CD4-positive, alpha-beta memory T cell (primary cell): Measurements from ENCODE around the gene APOA5. TPM values are rescaled to one million over a fixed set of nuclear protein-coding genes. Genes with fewer than 3 reads are reported as not detected.
"Not testable (repeated sequence)": the region's sequence is repeated elsewhere in the genome, so short reads cannot be mapped to it uniquely, and the experiment has no call there.

Experiments
- CTCF ChIA-PET: fragments of 350-600 bp; sonication (Branson Sonifier 250); formaldehyde crosslinking; loops from one replicate; lab custom pipeline; 2021; ENCODE audit warnings: inconsistent platforms; ENCODE audit not compliant: partially characterized antibody; lab: Charles Lee
- POLR2A ChIA-PET: fragments of 350-600 bp; sonication (Branson Sonifier 250); formaldehyde crosslinking; loops from one replicate; lab custom pipeline; 2021; ENCODE audit not compliant: partially characterized antibody; lab: Charles Lee
- DNase-seq, 5 donors: peaks; one replicate each; pipeline versions ENCODE4 v3.0.0 to v3.0.0-alpha.2; 2020 to 2022; ENCODE audit warnings: mixed read lengths in 1 of 5
- H3K27ac ChIP-seq: one replicate; pipeline ENCODE4 v1.7.0; 2013; ENCODE audit warnings: low read depth, low read length
- H3K27me3 ChIP-seq: 2 replicates; pipeline ENCODE4 v1.7.0; 2013; ENCODE audit warnings: mild to moderate bottlenecking, low read length, moderate library complexity; ENCODE audit not compliant: insufficient read depth
- H3K36me3 ChIP-seq: 2 replicates; pipeline ENCODE4 v1.7.0; 2013; ENCODE audit warnings: mild to moderate bottlenecking, low read length, moderate library complexity; ENCODE audit not compliant: insufficient read depth
- H3K4me1 ChIP-seq: 2 replicates; pipeline ENCODE4 v1.7.0; 2013; ENCODE audit warnings: mild to moderate bottlenecking, low read length, moderate library complexity; ENCODE audit not compliant: insufficient read depth
- H3K4me3 ChIP-seq, 2 donors: one replicate each; pipeline ENCODE4 v1.7.0; 2013; ENCODE audit warnings: low read length in 2 of 2, mild to moderate bottlenecking in 1 of 2
- H3K9me3 ChIP-seq, 2 donors: one replicate each; pipeline ENCODE4 v1.7.0; 2013; ENCODE audit warnings: low read length in 2 of 2, control low read depth in 1 of 2; ENCODE audit not compliant: control insufficient read depth in 1 of 2
- H3K27ac Mint-ChIP-seq, 7 donors: one replicate each; pipeline ENCODE4 v1.8.0; 2020 to 2021; ENCODE audit warnings: mixed read lengths in 7 of 7, mild to moderate bottlenecking in 6 of 7, inconsistent platforms in 3 of 7, moderate library complexity in 3 of 7
- H3K27me3 Mint-ChIP-seq, 2 donors: one replicate each; pipeline ENCODE4 v1.8.0; 2020 to 2021; ENCODE audit warnings: mixed read lengths in 2 of 2
- H3K36me3 Mint-ChIP-seq, 2 donors: one replicate each; pipeline ENCODE4 v1.8.0; 2020 to 2021; ENCODE audit warnings: mixed read lengths in 2 of 2, inconsistent platforms in 1 of 2, mild to moderate bottlenecking in 1 of 2
- H3K4me1 Mint-ChIP-seq, 4 donors: one replicate each; pipeline ENCODE4 v1.8.0; 2020 to 2021; ENCODE audit warnings: mixed read lengths in 4 of 4, mild to moderate bottlenecking in 1 of 4
- H3K4me3 Mint-ChIP-seq, 8 donors: one replicate each; pipeline ENCODE4 v1.8.0; 2020 to 2021; ENCODE audit warnings: mixed read lengths in 8 of 8, mild to moderate bottlenecking in 7 of 8, moderate library complexity in 6 of 8, inconsistent platforms in 3 of 8
- H3K9me3 Mint-ChIP-seq, 8 donors: one replicate each; pipeline ENCODE4 v1.8.0; 2020 to 2021; ENCODE audit warnings: mixed read lengths in 8 of 8, mild to moderate bottlenecking in 5 of 8, inconsistent platforms in 3 of 8, moderate library complexity in 1 of 8
- intact Hi-C: fragments of 100-400 bp; cut with micrococcal nuclease; formaldehyde crosslinking; loops from one replicate; pipeline ENCODE4 v1.15.1; 2023
- polyA plus RNA-seq, 2 donors: library from polyadenylated mRNA; unstranded; fragments of 300-500 nt; fragmentation: Illumina TruSeq; gene quantifications; one replicate each; pipeline ENCODE4 v1.2.3, GENCODE V29; 2021
- total RNA-seq, 2 experiments: library from RNA; stranded (reverse); gene quantifications; one replicate each; pipeline ENCODE4 v1.2.3, GENCODE V29; 2021

APOA5 gene
- total and polyA plus RNA-seq, 4 experiments from 2014 or later = not detected

GRCh38 chr11:116774661-116775060 is 17.0 kb downstream of the APOA5 start:
- Histone ChIP-seq H3K27ac (no peak overlapping the region), H3K9me3 (no peaks in the 10 kb centered on the region), H3K4me1 (peaks cover 24% of the 10 kb centered on the region), H3K4me3 (no peak overlapping the region), H3K27me3 (no peaks in the 10 kb centered on the region), H3K36me3 (peaks cover 22% of the 10 kb centered on the region)
- no peak for DNase-seq
- H3K27ac Mint-ChIP-seq = peak overlapping the region in 5 of 7 donors; percentile 2 to 94 (median 76)
- H3K36me3 Mint-ChIP-seq = peaks cover 29 to 55% of the 10 kb centered on the region in 2 donors
- POLR2A ChIA-PET = interaction anchor here (0.9 to 7.7 kb wide), 3 partner anchors 11 to 457 kb away, joined by 3 to 100 read pairs (median 5); partner anchors contain the start of genes PCSK7 and ZPR1
- CTCF ChIA-PET = interaction anchor here (1.4 to 7.3 kb wide), 4 partner anchors 13 to 63 kb away, joined by 4 to 46 read pairs (median 8); partner anchors contain the start of genes APOA1, APOA5 and ZPR1
- peaks cover 0 to 5% (median 0%) of the 10 kb centered on the region in 8 donors for H3K9me3 Mint-ChIP-seq
- intact Hi-C loops = loop anchor here (5.0 kb wide), 3 partner anchors 78 to 403 kb away; partner anchors contain the start of genes SIDT2 and SIK3
- no peaks in the 10 kb centered on the region for H3K27me3 Mint-ChIP-seq
- no peak overlapping the region for H3K4me3 Mint-ChIP-seq
- peaks cover 24 to 39% (median 31%) of the 10 kb centered on the region in 4 donors for H3K4me1 Mint-ChIP-seq

GRCh38 chr11:116773203-116774097 is 18.2 kb downstream of the APOA5 start:
- Histone ChIP-seq H3K9me3 (no peaks in the 10 kb centered on the region), H3K4me3 (peak overlapping the region; percentile 25 to 71), H3K27ac (peak overlapping the region; percentile 94), H3K4me1 (peaks cover 24% of the 10 kb centered on the region), H3K36me3 (peaks cover 10% of the 10 kb centered on the region), H3K27me3 (no peaks in the 10 kb centered on the region)
- ChIA-PET CTCF (interaction anchor here (0.6 to 7.3 kb wide), 4 partner anchors 14 to 332 kb away, joined by 3 to 46 read pairs (median 8); partner anchors contain the start of genes APOA5 and ZPR1), POLR2A (interaction anchor here (0.5 to 7.7 kb wide), 14 partner anchors 9 to 507 kb away, joined by 3 to 100 read pairs (median 4); partner anchors contain the start of genes APOA5, PAFAH1B2, PCSK7 and SIDT2)
- Mint-ChIP-seq H3K4me1 (peaks cover 27 to 47% (median 35%) of the 10 kb centered on the region in 4 donors), H3K4me3 (peak overlapping the region; percentile 97 to 100 (median 98)), H3K36me3 (peaks cover 24 to 50% of the 10 kb centered on the region in 2 donors), H3K9me3 (peaks cover 0 to 5% (median 0%) of the 10 kb centered on the region in 8 donors), H3K27ac (peak overlapping the region; percentile 94 to 99 (median 98)), H3K27me3 (no peaks in the 10 kb centered on the region)
- DNase-seq = no peak
- intact Hi-C loops = loop anchor here (1.0 to 5.0 kb wide), 6 partner anchors 15 to 457 kb away; partner anchors contain the start of genes SIDT2, SIK3 and ZPR1

- H3K4me1 ChIP-seq = peaks cover 24% of the 10 kb centered on the region
- Mint-ChIP-seq H3K4me1 (peaks cover 24 to 47% (median 35%) of the 10 kb centered on the region in 4 donors), H3K4me3 (peak within 1 kb of the TSS; percentile 97 to 100 (median 98)), H3K9me3 (peaks cover 0 to 5% (median 0%) of the 10 kb centered on the region in 8 donors), H3K27me3 (no peaks in the 10 kb centered on the region), H3K36me3 (peaks cover 16 to 44% of the 10 kb centered on the region in 2 donors), H3K27ac (peak within 1 kb of the TSS; percentile 94 to 99 (median 98))
- H3K27ac ChIP-seq = peak within 1 kb of the TSS; percentile 94
- peak; percentile 92 to 96 (median 93) for DNase-seq
- H3K27me3 ChIP-seq = no peaks in the 10 kb centered on the region
- H3K4me3 ChIP-seq = peak within 1 kb of the TSS; percentile 71 to 93
- peaks cover 2% of the 10 kb centered on the region for H3K36me3 ChIP-seq
- intact Hi-C loops = loop anchor here (1.0 to 5.0 kb wide), 6 partner anchors 16 to 458 kb away; partner anchors contain the start of genes SIDT2, SIK3 and ZPR1
- H3K9me3 ChIP-seq = no peaks in the 10 kb centered on the region
- ChIA-PET CTCF (interaction anchor here (1.5 to 7.3 kb wide), 3 partner anchors 18 to 80 kb away, joined by 3 to 46 read pairs (median 5); partner anchors contain the start of gene APOA5), POLR2A (interaction anchor here (0.5 to 7.7 kb wide), 11 partner anchors 8 to 458 kb away, joined by 3 to 100 read pairs (median 6); partner anchors contain the start of genes APOA5, PAFAH1B2, SIDT2 and SIK3)
Measured at GRCh38 chr11:116772443-116773202, 19.1 kb downstream of the APOA5 start, which contains the start of gene BUD13. TSS of gene BUD13 (minus strand) at chr11:116772987. CDS start at chr11:116772964, 23 bp downstream.

GRCh38 chr11:116771935-116772334 is 19.7 kb downstream of the APOA5 start:
- Mint-ChIP-seq H3K27me3 (no peaks in the 10 kb centered on the region), H3K27ac (peak overlapping the region; percentile 94 to 99 (median 98)), H3K4me3 (peak overlapping the region; percentile 97 to 100 (median 98)), H3K4me1 (peaks cover 24 to 47% (median 35%) of the 10 kb centered on the region in 4 donors), H3K36me3 (peaks cover 15 to 38% of the 10 kb centered on the region in 2 donors), H3K9me3 (peaks cover 0 to 5% (median 0%) of the 10 kb centered on the region in 8 donors)
- Histone ChIP-seq H3K27me3 (no peaks in the 10 kb centered on the region), H3K9me3 (no peaks in the 10 kb centered on the region), H3K36me3 (no peaks in the 10 kb centered on the region), H3K27ac (peak overlapping the region; percentile 94), H3K4me3 (peak overlapping the region; percentile 71 to 93), H3K4me1 (peaks cover 24% of the 10 kb centered on the region)
- ChIA-PET POLR2A (interaction anchor here (1.2 to 7.7 kb wide), 2 partner anchors 14 to 326 kb away, joined by 6 to 100 read pairs; partner anchors contain the start of genes SIK3 and ZPR1), CTCF (interaction anchor here (0.9 to 7.3 kb wide), 4 partner anchors 19 to 334 kb away, joined by 3 to 46 read pairs (median 4); partner anchors contain the start of gene APOA5)
- intact Hi-C loops = loop anchor here (2.0 to 5.0 kb wide), 4 partner anchors 80 to 459 kb away; partner anchors contain the start of genes SIDT2 and SIK3
- no peak for DNase-seq

- ChIA-PET CTCF (no interaction called here), POLR2A (interaction anchor here (1.0 kb wide), 1 partner anchor 10 kb away, joined by 3 read pairs; the partner anchor contains the start of gene BUD13)
- Mint-ChIP-seq H3K4me1 (peaks cover 6 to 9% (median 7%) of the 10 kb centered on the region in 4 donors), H3K27me3 (no peaks in the 10 kb centered on the region), H3K36me3 (peaks cover 50 to 73% of the 10 kb centered on the region in 2 donors), H3K9me3 (no peaks in the 10 kb centered on the region), H3K27ac (no peak overlapping the region), H3K4me3 (no peak overlapping the region)
- DNase-seq = no peak
- H3K4me3 ChIP-seq = no peak overlapping the region
- no peaks in the 10 kb centered on the region for H3K4me1 ChIP-seq
- H3K27me3 ChIP-seq = no peaks in the 10 kb centered on the region
- H3K9me3 ChIP-seq = no peaks in the 10 kb centered on the region
- no peak overlapping the region for H3K27ac ChIP-seq
- intact Hi-C loops = no loop called here
- H3K36me3 ChIP-seq = peaks cover 59% of the 10 kb centered on the region
Measured at GRCh38 chr11:116762132-116762531, 29.5 kb downstream of the APOA5 start.

GRCh38 chr11:116756044-116756443 is 35.6 kb downstream of the APOA5 start:
- intact Hi-C loops, H3K27me3 ChIP-seq, POLR2A ChIA-PET, H3K4me1 ChIP-seq, H3K27ac ChIP-seq, H3K4me3 ChIP-seq, H3K4me3 Mint-ChIP-seq, H3K27ac Mint-ChIP-seq, H3K4me1 Mint-ChIP-seq, H3K9me3 ChIP-seq, DNase-seq, H3K9me3 Mint-ChIP-seq, H3K27me3 Mint-ChIP-seq: not testable (repeated sequence)
- peaks cover 59% of the 10 kb centered on the region for H3K36me3 ChIP-seq
- CTCF ChIA-PET = interaction anchor here (3.9 kb wide), 1 partner anchor 13 kb away, joined by 19 read pairs; no protein-coding TSS in a partner anchor
- peaks cover 54 to 65% of the 10 kb centered on the region in 2 donors for H3K36me3 Mint-ChIP-seq
